Thoracic aorta (tissue), 2 donors: Measurements from ENCODE around the gene USPL1. TPM values are rescaled to one million over a fixed set of nuclear protein-coding genes. Genes with fewer than 3 reads are reported as not detected.
A peak's percentile ranks its signal among the peaks of the same experiment; 100 is the strongest.

Experiments used
- ATAC-seq: fragments of 150-250 bp; one replicate; pipeline ENCODE4 v1.8.0; 2017; ENCODE audit warnings: low read depth; ENCODE audit not compliant: insufficient number of reproducible peaks, low FRiP score
- DNase-seq: peaks from one replicate; pipeline ENCODE4 v3.0.0-alpha.2; 2020; ENCODE audit warnings: low spot score
- H3K27ac ChIP-seq, 2 donors: fragments of 200-600 bp; sonication (generic); 1 replicate in 1 of 2; 2 replicates in 1 of 2; pipeline ENCODE4 v1.5.1; 2016; ENCODE audit warnings: mild to moderate bottlenecking in 2 of 2, moderate library complexity in 2 of 2
- H3K27me3 ChIP-seq: fragments of 200-600 bp; sonication (generic); replicated peaks from 2 replicates; pipeline ENCODE4 v1.6.0; 2016; ENCODE audit warnings: mild to moderate bottlenecking; ENCODE audit not compliant: insufficient read depth
- H3K36me3 ChIP-seq: fragments of 200-600 bp; sonication (generic); one replicate; pipeline ENCODE4 v1.5.1; 2016
- H3K4me1 ChIP-seq, 2 donors: fragments of 200-600 bp; sonication (generic); 1 replicate in 1 of 2; 2 replicates in 1 of 2; pipeline versions ENCODE4 v1.5.1 to v1.6.0; 2016; ENCODE audit warnings: low read depth in 2 of 2, mild to moderate bottlenecking in 1 of 2; ENCODE audit not compliant: control insufficient read depth in 1 of 2
- H3K4me3 ChIP-seq: fragments of 200-600 bp; sonication (generic); 2 replicates; pipeline ENCODE4 v1.5.1; 2016; ENCODE audit warnings: mild to moderate bottlenecking
- H3K9me3 ChIP-seq: fragments of 200-600 bp; sonication (generic); 2 replicates; pipeline ENCODE4 v1.5.1; 2016
- CTCF ChIP-seq: fragments of 200-600 bp; sonication (generic); IDR thresholded peaks from one replicate; pipeline ENCODE4 v1.5.1; 2019; ENCODE audit warnings: antibody characterized with exemption
- total RNA-seq, 2 donors: library from RNA; depleted of rRNA; stranded (reverse); fragments of >200 nt; gene quantifications; one replicate each; pipeline versions ENCODE4 v1.1.0 to v1.2.3, GENCODE V29; 2016

The USPL1 gene
- total RNA-seq, 2 donors from 2014 or later: 20.7 to 25.3 TPM

GRCh38 chr13:30681843-30682242 lies 64.1 kb downstream of the USPL1 start:
- H3K4me3 ChIP-seq: no peak overlapping the region
- ATAC-seq (no peak), DNase-seq (no peak)
- no peak for TF ChIP-seq CTCF
- no peaks in the 10 kb centered on the region for H3K9me3 ChIP-seq
- no peaks in the 10 kb centered on the region for H3K36me3 ChIP-seq
- H3K4me1 ChIP-seq: no peaks in the 10 kb centered on the region
- no peaks in the 10 kb centered on the region for H3K27me3 ChIP-seq
- H3K27ac ChIP-seq: no peak overlapping the region

- Histone ChIP-seq H3K27ac (no peak overlapping the region), H3K4me3 (no peak overlapping the region), H3K9me3 (no peaks in the 10 kb centered on the region), H3K36me3 (no peaks in the 10 kb centered on the region), H3K4me1 (peaks cover 0 to 6% of the 10 kb centered on the region in 2 donors), H3K27me3 (no peaks in the 10 kb centered on the region)
- ATAC-seq: no peak
- no peak for TF ChIP-seq CTCF
- no peak for DNase-seq
Observed at GRCh38 chr13:30685320-30685859, 67.7 kb downstream of the USPL1 start.

GRCh38 chr13:30685987-30686386 lies 68.3 kb downstream of the USPL1 start:
- ATAC-seq: no peak
- Histone ChIP-seq H3K9me3 (no peaks in the 10 kb centered on the region), H3K36me3 (no peaks in the 10 kb centered on the region), H3K27ac (no peak overlapping the region), H3K27me3 (no peaks in the 10 kb centered on the region), H3K4me1 (peaks cover 0 to 12% of the 10 kb centered on the region in 2 donors), H3K4me3 (no peak overlapping the region)
- TF ChIP-seq CTCF: no peak
- DNase-seq: no peak

- no peak overlapping the region for H3K27ac ChIP-seq
- ATAC-seq: no peak
- no peak for DNase-seq
- no peak overlapping the region for H3K4me3 ChIP-seq
- H3K36me3 ChIP-seq: no peaks in the 10 kb centered on the region
- no peak for TF ChIP-seq CTCF
- no peaks in the 10 kb centered on the region for H3K27me3 ChIP-seq
- peaks cover 0 to 12% of the 10 kb centered on the region in 2 donors for H3K4me1 ChIP-seq
- H3K9me3 ChIP-seq: no peaks in the 10 kb centered on the region
Observed at GRCh38 chr13:30687601-30688000, 69.9 kb downstream of the USPL1 start.

- DNase-seq (no peak), ATAC-seq (no peak)
- Histone ChIP-seq H3K9me3 (no peaks in the 10 kb centered on the region), H3K4me3 (peak overlapping the region; percentile 64), H3K27ac (peak overlapping the region in 1 of 2 donors; percentile 32), H3K36me3 (no peaks in the 10 kb centered on the region), H3K4me1 (peaks cover 0 to 12% of the 10 kb centered on the region in 2 donors), H3K27me3 (no peaks in the 10 kb centered on the region)
- TF ChIP-seq CTCF: no peak
Observed at GRCh38 chr13:30689752-30690151, 72.0 kb downstream of the USPL1 start.
